Measurements from ENCODE around the gene CELF2.

GRCh38 chr10:10986606-10987005, 31.1 kb upstream of the CELF2 start:
- no peak for TF ChIP-seq ZNF565 (CRISPR knock-in tag; conservative IDR thresholded peaks at IDR 0.05; ENCODE audit: low read depth)
- no peak for TF ChIP-seq CSDC2 (CRISPR knock-in tag; IDR thresholded peaks at IDR 0.05)
- no peak for TF ChIP-seq ZFP3 (CRISPR knock-in tag; IDR thresholded peaks at IDR 0.05)
- TF ChIP-seq PATZ1 (CRISPR knock-in tag; IDR thresholded peaks at IDR 0.05; ENCODE audit: borderline replicate concordance): no peak
- TF ChIP-seq PPARA (CRISPR knock-in tag; IDR thresholded peaks at IDR 0.05; ENCODE audit: borderline replicate concordance): no peak
- TF ChIP-seq TOX (CRISPR knock-in tag; IDR thresholded peaks at IDR 0.05; ENCODE audit: borderline replicate concordance): no peak
- TF ChIP-seq ZNF8 (CRISPR knock-in tag; IDR thresholded peaks at IDR 0.05): no peak
- no peak for TF ChIP-seq ISL1 (CRISPR knock-in tag; IDR thresholded peaks at IDR 0.05)
- TF ChIP-seq CSRNP3 (CRISPR knock-in tag; IDR thresholded peaks at IDR 0.05): no peak
- TF ChIP-seq ZNF70 (CRISPR knock-in tag; IDR thresholded peaks at IDR 0.05): no peak
- no peak for TF ChIP-seq ZFP30 (CRISPR knock-in tag; IDR thresholded peaks at IDR 0.05)
- TF ChIP-seq CREB5 (CRISPR knock-in tag; IDR thresholded peaks at IDR 0.05; ENCODE audit: low read depth): no peak
- TF ChIP-seq POU6F1 (CRISPR knock-in tag; IDR thresholded peaks at IDR 0.05; ENCODE audit: borderline replicate concordance, low read depth): no peak

All from SK-N-SH treated with all-trans-retinoic acid at 6 μM for 48 hours (cell line).